ENCODE measurements around the gene DKK3.

Gene DKK3

GRCh38 chr11:12009617-12010321 is 1.3 kb upstream of the DKK3 start:
- no peaks in the 10 kb centered on the region for H3K9me3 ChIP-seq (ENCODE audit: control insufficient read depth, low read length)
- H3K4me1 ChIP-seq (ENCODE audit: control insufficient read depth, insufficient read depth, low read length): peaks cover 7% of the 10 kb centered on the region
- no peak overlapping the region for H3K4me3 ChIP-seq (ENCODE audit: low read length)
- no peaks in the 10 kb centered on the region for H3K36me3 ChIP-seq (ENCODE audit: control insufficient read depth, insufficient read depth, low read length)
- H3K9ac ChIP-seq (ENCODE audit: low read length): no peak overlapping the region
- peaks cover 7% of the 10 kb centered on the region for H3K27me3 ChIP-seq (ENCODE audit: control insufficient read depth, insufficient read depth, low read length)

GRCh38 chr11:12008790-12009616 is 577 bp upstream of the DKK3 start:
- H3K27me3 ChIP-seq (ENCODE audit: control insufficient read depth, insufficient read depth, low read length): peaks cover 7% of the 10 kb centered on the region
- H3K4me3 ChIP-seq (ENCODE audit: low read length): peak overlapping the region; percentile 33
- H3K9ac ChIP-seq (ENCODE audit: low read length): peak overlapping the region; percentile 26
- no peaks in the 10 kb centered on the region for H3K36me3 ChIP-seq (ENCODE audit: control insufficient read depth, insufficient read depth, low read length)
- H3K9me3 ChIP-seq (ENCODE audit: control insufficient read depth, low read length): no peaks in the 10 kb centered on the region
- peaks cover 7% of the 10 kb centered on the region for H3K4me1 ChIP-seq (ENCODE audit: control insufficient read depth, insufficient read depth, low read length)

GRCh38 chr11:12007230-12007593 is 1.2 kb downstream of the DKK3 start:
- Histone ChIP-seq H3K36me3 (ENCODE audit: control insufficient read depth, insufficient read depth, low read length) (no peaks in the 10 kb centered on the region), H3K9me3 (ENCODE audit: control insufficient read depth, low read length) (no peaks in the 10 kb centered on the region), H3K27me3 (ENCODE audit: control insufficient read depth, insufficient read depth, low read length) (peaks cover 7% of the 10 kb centered on the region), H3K4me1 (ENCODE audit: control insufficient read depth, insufficient read depth, low read length) (peaks cover 10% of the 10 kb centered on the region), H3K4me3 (ENCODE audit: low read length) (no peak overlapping the region), H3K9ac (ENCODE audit: low read length) (no peak overlapping the region)

DNA sequence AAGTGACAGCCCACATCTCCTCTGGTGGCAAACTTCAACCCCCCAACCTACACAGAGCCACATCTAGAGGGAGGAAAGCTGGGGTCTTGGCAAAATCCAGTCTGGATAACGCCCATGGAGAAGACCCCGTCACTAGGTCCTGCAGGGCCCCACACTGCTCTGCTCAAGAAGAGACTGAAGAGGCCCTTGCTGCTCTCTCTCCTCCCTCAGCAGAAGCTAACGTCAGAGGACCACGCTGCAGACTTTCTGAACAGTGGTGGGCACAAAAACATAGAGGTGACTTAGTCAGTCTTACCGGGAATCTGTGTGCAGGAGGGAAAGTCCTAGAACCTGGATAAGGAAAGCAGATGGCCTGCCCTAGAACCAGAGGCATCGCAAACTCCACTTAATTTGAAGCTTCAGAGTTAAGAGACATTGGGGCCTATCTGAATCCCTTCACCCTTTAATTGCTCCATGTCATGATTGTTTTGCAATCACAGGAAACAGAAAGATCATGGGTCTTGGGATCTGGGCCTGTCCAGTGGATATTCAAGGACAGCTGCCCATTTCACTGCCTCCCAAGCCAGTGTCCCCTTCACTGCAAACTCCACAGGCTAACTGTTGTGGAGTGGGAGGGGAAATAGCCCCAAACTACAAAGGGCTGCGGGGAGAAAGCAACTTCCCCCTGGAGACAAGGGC is 1.7 kb downstream of the DKK3 start:
- Histone ChIP-seq H3K9ac (ENCODE audit: low read length) (no peak overlapping the region), H3K4me1 (ENCODE audit: control insufficient read depth, insufficient read depth, low read length) (peaks cover 10% of the 10 kb centered on the region), H3K9me3 (ENCODE audit: control insufficient read depth, low read length) (no peaks in the 10 kb centered on the region), H3K27me3 (ENCODE audit: control insufficient read depth, insufficient read depth, low read length) (peaks cover 7% of the 10 kb centered on the region), H3K36me3 (ENCODE audit: control insufficient read depth, insufficient read depth, low read length) (no peaks in the 10 kb centered on the region), H3K4me3 (ENCODE audit: low read length) (no peak overlapping the region)

GRCh38 chr11:12005476-12005875 is 3.0 kb downstream of the DKK3 start:
- no peak overlapping the region for H3K9ac ChIP-seq (ENCODE audit: low read length)
- peaks cover 10% of the 10 kb centered on the region for H3K4me1 ChIP-seq (ENCODE audit: control insufficient read depth, insufficient read depth, low read length)

GRCh38 chr11:12005061-12005460 is 3.4 kb downstream of the DKK3 start:
- H3K9ac ChIP-seq (ENCODE audit: low read length): no peak overlapping the region
- H3K27me3 ChIP-seq (ENCODE audit: control insufficient read depth, insufficient read depth, low read length): peaks cover 7% of the 10 kb centered on the region
- no peak overlapping the region for H3K4me3 ChIP-seq (ENCODE audit: low read length)
- no peaks in the 10 kb centered on the region for H3K36me3 ChIP-seq (ENCODE audit: control insufficient read depth, insufficient read depth, low read length)
- H3K9me3 ChIP-seq (ENCODE audit: control insufficient read depth, low read length): no peaks in the 10 kb centered on the region
- peaks cover 10% of the 10 kb centered on the region for H3K4me1 ChIP-seq (ENCODE audit: control insufficient read depth, insufficient read depth, low read length)

More at GRCh38 chr11:12005476-12005875, 3.0 kb downstream of the DKK3 start:
- Histone ChIP-seq H3K27me3 (ENCODE audit: control insufficient read depth, insufficient read depth, low read length) (peaks cover 7% of the 10 kb centered on the region), H3K9me3 (ENCODE audit: control insufficient read depth, low read length) (no peaks in the 10 kb centered on the region), H3K4me3 (ENCODE audit: low read length) (no peak overlapping the region), H3K36me3 (ENCODE audit: control insufficient read depth, insufficient read depth, low read length) (no peaks in the 10 kb centered on the region)

DNA sequence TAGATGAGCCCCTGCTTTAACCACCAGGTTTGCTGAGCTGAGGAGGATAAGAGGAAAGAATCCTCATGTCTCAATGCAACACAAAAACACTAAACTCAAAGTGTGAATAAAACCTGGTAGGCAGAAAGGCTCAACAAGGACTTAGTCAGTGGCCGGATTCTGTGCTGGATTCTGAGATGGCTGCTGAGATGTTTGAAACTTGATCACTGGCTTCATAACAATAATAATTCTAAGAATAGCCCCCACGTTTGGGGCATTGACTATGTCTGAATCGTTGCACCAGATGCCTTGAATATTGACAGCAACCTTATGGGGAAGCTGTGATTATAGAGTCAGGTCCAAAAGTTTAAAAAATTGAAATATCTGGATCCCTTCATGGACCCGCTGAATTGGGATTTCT is 4.6 kb downstream of the DKK3 start:
- H3K4me3 ChIP-seq (ENCODE audit: low read length): no peak overlapping the region
- H3K36me3 ChIP-seq (ENCODE audit: control insufficient read depth, insufficient read depth, low read length): no peaks in the 10 kb centered on the region
- no peaks in the 10 kb centered on the region for H3K9me3 ChIP-seq (ENCODE audit: control insufficient read depth, low read length)
- H3K4me1 ChIP-seq (ENCODE audit: control insufficient read depth, insufficient read depth, low read length): peaks cover 10% of the 10 kb centered on the region
- no peak overlapping the region for H3K9ac ChIP-seq (ENCODE audit: low read length)
- H3K27me3 ChIP-seq (ENCODE audit: control insufficient read depth, insufficient read depth, low read length): peaks cover 7% of the 10 kb centered on the region

GRCh38 chr11:12003336-12003735 is 5.1 kb downstream of the DKK3 start:
- H3K4me1 ChIP-seq (ENCODE audit: control insufficient read depth, insufficient read depth, low read length): peaks cover 11% of the 10 kb centered on the region
- no peaks in the 10 kb centered on the region for H3K36me3 ChIP-seq (ENCODE audit: control insufficient read depth, insufficient read depth, low read length)

DNA sequence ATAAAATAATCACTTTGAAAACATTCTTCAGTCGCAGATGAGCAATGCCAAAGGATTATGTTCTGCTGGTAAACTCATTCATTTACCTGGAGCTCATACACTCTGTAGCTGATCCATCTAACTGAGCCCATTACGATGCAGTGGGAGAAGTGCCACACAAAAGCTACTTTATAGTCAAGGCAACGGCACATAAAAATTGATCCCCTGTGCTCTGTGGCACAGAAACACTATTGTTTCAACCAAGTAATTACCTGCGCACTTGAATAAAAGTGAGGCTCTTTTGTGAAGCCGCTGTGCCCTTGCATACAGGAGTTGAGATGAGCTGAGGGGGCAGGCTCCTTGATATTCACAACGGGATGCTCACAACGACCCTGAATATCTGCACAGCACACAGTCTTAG is 7.2 kb downstream of the DKK3 start:
- Histone ChIP-seq H3K4me3 (ENCODE audit: low read length) (no peak overlapping the region), H3K9me3 (ENCODE audit: control insufficient read depth, low read length) (no peaks in the 10 kb centered on the region), H3K36me3 (ENCODE audit: control insufficient read depth, insufficient read depth, low read length) (no peaks in the 10 kb centered on the region), H3K27me3 (ENCODE audit: control insufficient read depth, insufficient read depth, low read length) (no peaks in the 10 kb centered on the region), H3K9ac (ENCODE audit: low read length) (no peak overlapping the region), H3K4me1 (ENCODE audit: control insufficient read depth, insufficient read depth, low read length) (peaks cover 7% of the 10 kb centered on the region)

More at GRCh38 chr11:12003336-12003735, 5.1 kb downstream of the DKK3 start:
- H3K27me3 ChIP-seq (ENCODE audit: control insufficient read depth, insufficient read depth, low read length): peaks cover 7% of the 10 kb centered on the region
- H3K4me3 ChIP-seq (ENCODE audit: low read length): no peak overlapping the region
- H3K9ac ChIP-seq (ENCODE audit: low read length): no peak overlapping the region
- no peaks in the 10 kb centered on the region for H3K9me3 ChIP-seq (ENCODE audit: control insufficient read depth, low read length)

- no peaks in the 10 kb centered on the region for H3K9me3 ChIP-seq (ENCODE audit: control insufficient read depth, low read length)
- no peak overlapping the region for H3K4me3 ChIP-seq (ENCODE audit: low read length)
- H3K36me3 ChIP-seq (ENCODE audit: control insufficient read depth, insufficient read depth, low read length): no peaks in the 10 kb centered on the region
- peaks cover 16% of the 10 kb centered on the region for H3K4me1 ChIP-seq (ENCODE audit: control insufficient read depth, insufficient read depth, low read length)
- no peaks in the 10 kb centered on the region for H3K27me3 ChIP-seq (ENCODE audit: control insufficient read depth, insufficient read depth, low read length)
- H3K9ac ChIP-seq (ENCODE audit: low read length): peak overlapping the region; percentile 0
These were observed 10.2 kb downstream of the DKK3 start for GRCh38 chr11:11998091-11998781.

DNA sequence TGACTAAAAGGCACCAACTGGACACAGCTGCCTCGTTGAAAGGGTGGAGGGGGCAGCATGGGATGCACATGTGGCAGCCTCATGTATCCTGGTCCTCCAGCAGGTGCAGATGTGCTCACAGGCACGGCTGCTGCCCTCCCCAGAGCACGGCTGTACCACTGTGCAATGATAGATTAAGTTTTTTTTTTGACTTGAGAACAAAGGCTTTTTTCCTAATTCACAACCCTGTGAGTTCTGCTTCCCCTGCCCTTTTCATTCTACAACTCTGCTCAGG is 11.4 kb downstream of the DKK3 start:
- Histone ChIP-seq H3K9me3 (ENCODE audit: control insufficient read depth, low read length) (no peaks in the 10 kb centered on the region), H3K9ac (ENCODE audit: low read length) (no peak overlapping the region), H3K4me3 (ENCODE audit: low read length) (no peak overlapping the region), H3K4me1 (ENCODE audit: control insufficient read depth, insufficient read depth, low read length) (peaks cover 23% of the 10 kb centered on the region), H3K36me3 (ENCODE audit: control insufficient read depth, insufficient read depth, low read length) (no peaks in the 10 kb centered on the region), H3K27me3 (ENCODE audit: control insufficient read depth, insufficient read depth, low read length) (no peaks in the 10 kb centered on the region)
